ENCODE data around the gene SLC1A2.

DNA sequence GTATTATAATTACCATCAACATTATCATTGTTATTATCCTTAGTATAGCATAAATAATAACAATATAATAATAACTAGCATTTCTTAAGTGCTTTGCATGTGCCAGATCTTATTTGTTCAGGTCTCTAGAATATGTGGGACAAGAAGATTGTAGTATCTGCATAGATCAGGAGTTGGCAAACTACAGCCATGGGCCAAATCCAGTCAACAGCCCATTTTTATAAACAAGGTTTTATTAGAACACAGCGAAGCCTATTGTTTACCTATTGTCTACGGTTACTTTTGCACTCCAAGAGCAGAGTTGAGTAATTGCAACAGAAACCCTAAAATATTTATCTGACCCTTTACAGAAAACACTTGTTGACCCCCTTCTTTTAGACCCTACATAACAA is 81.4 kb downstream of the SLC1A2 start:
- TF ChIP-seq CTCF (IDR thresholded peaks at IDR 0.05) (no peak), POLR2AphosphoS5 (IDR thresholded peaks at IDR 0.05) (no peak)
